Keratinocyte (primary cell): Measurements from ENCODE around the gene HK1. TPM values are rescaled to one million over a fixed set of nuclear protein-coding genes. Genes with fewer than 3 reads are reported as not detected.

Experiments
- DNase-seq: peaks from one replicate; pipeline ENCODE4 v3.0.0-alpha.2; 2011; ENCODE audit warnings: low read depth, missing footprints, low spot score
- FAIRE-seq: peaks from 2 replicates; lab custom pipeline; 2011; peaks lifted over from hg19 to GRCh38; lab: Jason Lieb, UNC
- H2AFZ ChIP-seq: 2 replicates; pipeline ENCODE4 v1.6.0; 2012; ENCODE audit warnings: low read length, control low read depth, inconsistent platforms; ENCODE audit not compliant: control insufficient read depth
- H3K27ac ChIP-seq: 2 replicates; pipeline ENCODE4 v1.5.1; 2011; ENCODE audit warnings: low read length; ENCODE audit not compliant: control insufficient read depth, insufficient read depth
- H3K27me3 ChIP-seq: 3 replicates; pipeline ENCODE4 v1.6.0; 2011; ENCODE audit warnings: low read length; ENCODE audit not compliant: control insufficient read depth, insufficient read depth; ENCODE audit errors: extremely low read depth
- H3K36me3 ChIP-seq, 2 experiments: 2 replicates in 1 of 2; 3 replicates in 1 of 2; pipeline ENCODE4 v1.5.1; 2011; ENCODE audit warnings: low read length in 2 of 2, mild to moderate bottlenecking in 1 of 2; ENCODE audit not compliant: control insufficient read depth in 2 of 2, insufficient read depth in 2 of 2; ENCODE audit errors: extremely low read depth in 1 of 2
- H3K4me1 ChIP-seq: 3 replicates; pipeline ENCODE4 v1.5.1; 2011; ENCODE audit warnings: low read length; ENCODE audit not compliant: control insufficient read depth, insufficient read depth; ENCODE audit errors: extremely low read depth
- H3K4me2 ChIP-seq: 3 replicates; pipeline ENCODE4 v1.6.0; 2011; ENCODE audit warnings: low read depth, low read length; ENCODE audit not compliant: control insufficient read depth, insufficient read depth; ENCODE audit errors: extremely low read depth
- H3K4me3 ChIP-seq, 3 experiments: fragments of 200-600 bp in 1 of 3; sonication (generic) in 1 of 3; 2 replicates in 2 of 3; 3 replicates in 1 of 3; pipeline ENCODE4 v1.5.1; 2011 to 2016; ENCODE audit warnings: low read length in 3 of 3, mild to moderate bottlenecking in 3 of 3, control low read depth in 2 of 3, inconsistent platforms in 1 of 3, low read depth in 1 of 3, mixed read lengths in 1 of 3, mixed run types in 1 of 3, moderate library complexity in 1 of 3; ENCODE audit not compliant: control insufficient read depth in 2 of 3, insufficient read depth in 2 of 3; ENCODE audit errors: extremely low read depth in 1 of 3
- H3K79me2 ChIP-seq: 2 replicates; pipeline ENCODE4 v1.6.0; 2012; ENCODE audit warnings: low read length; ENCODE audit not compliant: control insufficient read depth, insufficient read depth
- H3K9ac ChIP-seq: 3 replicates; pipeline ENCODE4 v1.6.0; 2011; ENCODE audit warnings: low read length; ENCODE audit not compliant: control insufficient read depth, insufficient read depth; ENCODE audit errors: extremely low read depth
- H3K9me1 ChIP-seq: 3 replicates; pipeline ENCODE4 v1.6.0; 2011; ENCODE audit warnings: low read length; ENCODE audit not compliant: control insufficient read depth, insufficient read depth; ENCODE audit errors: extremely low read depth
- H3K9me3 ChIP-seq: 2 replicates; pipeline ENCODE4 v1.5.1; 2012; ENCODE audit warnings: low read depth, low read length; ENCODE audit not compliant: control insufficient read depth
- H4K20me1 ChIP-seq: 3 replicates; pipeline ENCODE4 v1.6.0; 2011; ENCODE audit warnings: low read length; ENCODE audit not compliant: control insufficient read depth, insufficient read depth; ENCODE audit errors: extremely low read depth
- EZH2 ChIP-seq: IDR thresholded peaks from one replicate; pipeline ENCODE4 v1.6.1; 2012; ENCODE audit warnings: inconsistent platforms, mild to moderate bottlenecking, low read length, moderate library complexity
- dilution Hi-C: fragments of 300-500 bp; cut with MboI; formaldehyde crosslinking; loops from one replicate; pipeline ENCODE4 v1.7.0; 2020; ENCODE audit warnings: low sequenced_read_pairs; ENCODE audit not compliant: extremely low pct_ligation_motif_present
- polyA plus RNA-seq, 5 experiments: library from polyadenylated mRNA; depleted of rRNA in 3 of 5; stranded (reverse) in 3 of 5; stranded (forward) in 1 of 5; unstranded in 1 of 5; fragments of >200 nt; gene quantifications; 1 replicate in 1 of 5; 2 replicates in 3 of 5; 3 replicates in 1 of 5; pipeline versions ENCODE4 v1.2.1 to v1.2.3, GENCODE V29; 2011 to 2012; ENCODE audit warnings: missing spikeins in 2 of 5, low read depth in 1 of 5, low replicate concordance in 1 of 5
- TF ChIP-seq, protein P1 (sequence below), 3 experiments: IDR thresholded peaks in 1 of 3; conservative IDR thresholded peaks in 1 of 3; optimal IDR thresholded peaks in 1 of 3; 2 replicates in 2 of 3; 3 replicates in 1 of 3; pipeline versions ENCODE3 to v1.5.1; 2011; ENCODE audit warnings: low read length in 3 of 3, mild to moderate bottlenecking in 3 of 3, moderate library complexity in 2 of 3, control low read depth in 1 of 3, inconsistent platforms in 1 of 3; ENCODE audit not compliant: insufficient read depth in 2 of 3; ENCODE audit errors: extremely low read depth in 1 of 3

HK1 gene
- polyA plus RNA-seq, 1 donor (not counting 4 experiments of a cell fraction or from before 2014, with no cell fraction given) = 106 TPM

DNA sequence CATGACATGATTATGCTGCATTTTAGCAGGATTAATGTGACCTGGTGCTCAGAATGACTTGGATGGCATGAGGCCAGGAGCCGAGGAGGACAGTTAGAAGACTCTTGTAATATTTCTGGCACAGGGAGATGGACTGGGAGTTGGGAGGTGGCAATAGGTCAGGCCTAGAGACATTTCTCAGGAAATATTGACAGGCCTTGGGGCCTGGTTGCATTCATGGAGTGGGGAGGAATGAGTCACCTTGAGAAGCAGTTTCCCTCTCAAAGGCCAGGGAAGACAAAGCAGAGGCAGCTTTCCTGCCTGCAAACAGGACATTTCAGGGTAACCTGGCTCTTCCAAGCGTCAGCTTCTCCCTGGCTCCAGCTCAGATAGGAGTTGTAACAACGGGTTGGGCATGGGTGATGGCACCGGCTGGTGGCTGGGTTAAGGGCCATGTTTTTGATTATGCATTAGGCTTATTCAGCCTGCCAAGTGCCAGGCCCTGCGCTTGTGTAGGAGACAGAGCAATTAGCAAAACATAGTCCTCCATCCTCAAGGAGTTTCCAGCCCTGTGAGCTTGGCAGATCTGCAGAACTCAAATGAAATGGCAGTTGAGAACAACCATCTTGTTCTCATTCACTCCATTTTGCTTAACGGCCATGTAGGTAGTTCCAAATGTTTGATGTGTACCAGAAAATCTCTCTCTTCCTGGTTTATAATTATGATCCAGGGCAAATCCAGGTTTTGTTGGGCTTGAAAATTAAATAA, 38.2 kb downstream of the HK1 start:
- peak; percentile 46 for FAIRE-seq

DNA sequence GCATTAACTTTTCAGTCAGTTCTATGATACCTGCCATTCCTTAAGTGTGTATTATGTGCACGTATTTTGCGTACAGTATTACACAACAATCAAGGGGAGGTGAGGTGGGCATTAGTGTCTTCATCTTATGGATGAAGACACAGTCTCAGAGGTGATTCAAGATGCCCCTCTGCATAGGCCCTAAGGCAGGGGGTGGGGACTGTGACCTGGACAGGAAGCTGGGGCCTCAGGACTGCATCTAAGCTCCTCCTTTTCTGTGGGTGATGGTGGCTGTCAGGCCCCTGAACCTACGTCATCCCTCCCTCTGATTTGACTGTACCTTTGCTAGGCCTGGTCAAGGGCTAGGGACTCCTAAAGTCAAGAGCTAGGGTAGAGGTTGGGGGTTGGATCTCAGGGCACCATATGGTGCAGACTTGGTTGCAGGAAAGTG, 38.9 kb downstream of the HK1 start:
- Histone ChIP-seq H3K79me2 (peaks cover 35% of the 10 kb centered on the region), H3K4me3 (no peak overlapping the region), H3K9me1 (no peaks in the 10 kb centered on the region), H3K9ac (no peak overlapping the region), H4K20me1 (peaks cover 5% of the 10 kb centered on the region), H3K4me1 (peaks cover 45% of the 10 kb centered on the region), H3K27ac (peak overlapping the region; percentile 45), H3K36me3 (peaks cover 0 to 12% of the 10 kb centered on the region in 2 experiments), H3K27me3 (no peaks in the 10 kb centered on the region), H3K9me3 (no peaks in the 10 kb centered on the region), H3K4me2 (no peak overlapping the region), H2AFZ (no peak overlapping the region)
- FAIRE-seq (no peak), DNase-seq (no peak)
- no peak for TF ChIP-seq EZH2
- TF ChIP-seq, protein P1, sequence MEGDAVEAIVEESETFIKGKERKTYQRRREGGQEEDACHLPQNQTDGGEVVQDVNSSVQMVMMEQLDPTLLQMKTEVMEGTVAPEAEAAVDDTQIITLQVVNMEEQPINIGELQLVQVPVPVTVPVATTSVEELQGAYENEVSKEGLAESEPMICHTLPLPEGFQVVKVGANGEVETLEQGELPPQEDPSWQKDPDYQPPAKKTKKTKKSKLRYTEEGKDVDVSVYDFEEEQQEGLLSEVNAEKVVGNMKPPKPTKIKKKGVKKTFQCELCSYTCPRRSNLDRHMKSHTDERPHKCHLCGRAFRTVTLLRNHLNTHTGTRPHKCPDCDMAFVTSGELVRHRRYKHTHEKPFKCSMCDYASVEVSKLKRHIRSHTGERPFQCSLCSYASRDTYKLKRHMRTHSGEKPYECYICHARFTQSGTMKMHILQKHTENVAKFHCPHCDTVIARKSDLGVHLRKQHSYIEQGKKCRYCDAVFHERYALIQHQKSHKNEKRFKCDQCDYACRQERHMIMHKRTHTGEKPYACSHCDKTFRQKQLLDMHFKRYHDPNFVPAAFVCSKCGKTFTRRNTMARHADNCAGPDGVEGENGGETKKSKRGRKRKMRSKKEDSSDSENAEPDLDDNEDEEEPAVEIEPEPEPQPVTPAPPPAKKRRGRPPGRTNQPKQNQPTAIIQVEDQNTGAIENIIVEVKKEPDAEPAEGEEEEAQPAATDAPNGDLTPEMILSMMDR (optimal IDR thresholded peaks at IDR 0.05 in 1 of 3, IDR thresholded peaks at IDR 0.05 in 1 of 3, conservative IDR thresholded peaks at IDR 0.05 in 1 of 3; ENCODE audit: extremely low read depth in 1 of 3, insufficient read depth in 2 of 3, low read length in 3 of 3) = no peak
- dilution Hi-C loops = no loop called here

More for the DNA sequence above, 38.2 kb downstream of the HK1 start:
- H3K27me3 ChIP-seq = no peaks in the 10 kb centered on the region
- peaks cover 28% of the 10 kb centered on the region for H3K79me2 ChIP-seq
- no peak overlapping the region for H3K4me3 ChIP-seq
- peak overlapping the region; percentile 62 for H2AFZ ChIP-seq
- H3K36me3 ChIP-seq = peaks cover 0 to 12% of the 10 kb centered on the region in 2 experiments
- no peaks in the 10 kb centered on the region for H3K9me1 ChIP-seq
- no peak for DNase-seq
- peaks cover 38% of the 10 kb centered on the region for H3K4me1 ChIP-seq
- dilution Hi-C loops = no loop called here
- TF ChIP-seq EZH2 = no peak
- TF ChIP-seq, protein P1 (optimal IDR thresholded peaks at IDR 0.05 in 1 of 3, IDR thresholded peaks at IDR 0.05 in 1 of 3, conservative IDR thresholded peaks at IDR 0.05 in 1 of 3; ENCODE audit: extremely low read depth in 1 of 3, insufficient read depth in 2 of 3, low read length in 3 of 3) = no peak
- no peak overlapping the region for H3K9ac ChIP-seq
- H4K20me1 ChIP-seq = peaks cover 3% of the 10 kb centered on the region
- peak overlapping the region; percentile 13 for H3K4me2 ChIP-seq
- peak overlapping the region; percentile 44 for H3K27ac ChIP-seq
- no peaks in the 10 kb centered on the region for H3K9me3 ChIP-seq
